ENCODE results near the gene PRPF38B. TPM values are rescaled to one million over a fixed set of nuclear protein-coding genes. Genes with fewer than 3 reads are reported as not detected.
"Not testable (repeated sequence)": the region's sequence is repeated elsewhere in the genome, so short reads cannot be mapped to it uniquely, and the experiment has no call there.

PRPF38B gene
- polyA plus RNA-seq, 1 experiment, result 13.3 TPM

DNA sequence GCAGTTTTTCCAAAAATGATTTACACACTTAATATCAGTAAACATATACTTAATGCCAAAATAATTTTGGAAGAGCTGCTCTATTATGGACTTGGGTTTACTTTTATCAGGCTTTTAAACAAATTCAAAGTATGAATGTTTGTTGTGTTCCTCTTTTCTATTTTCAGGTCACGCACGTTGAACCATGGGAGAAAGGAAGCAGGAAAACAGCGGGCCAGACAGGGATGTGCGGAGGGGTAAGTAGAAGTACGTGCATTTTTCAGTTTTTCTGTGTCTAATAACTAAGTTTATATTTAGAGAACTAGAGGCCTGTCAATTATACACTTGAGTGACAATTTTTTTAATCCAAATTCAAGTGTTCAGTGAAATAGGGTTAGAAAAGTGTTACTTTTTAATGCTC, 3.4 kb downstream of the PRPF38B start:
- no peak for DNase-seq (ENCODE audit: low read depth)
- TF ChIP-seq, protein P1, sequence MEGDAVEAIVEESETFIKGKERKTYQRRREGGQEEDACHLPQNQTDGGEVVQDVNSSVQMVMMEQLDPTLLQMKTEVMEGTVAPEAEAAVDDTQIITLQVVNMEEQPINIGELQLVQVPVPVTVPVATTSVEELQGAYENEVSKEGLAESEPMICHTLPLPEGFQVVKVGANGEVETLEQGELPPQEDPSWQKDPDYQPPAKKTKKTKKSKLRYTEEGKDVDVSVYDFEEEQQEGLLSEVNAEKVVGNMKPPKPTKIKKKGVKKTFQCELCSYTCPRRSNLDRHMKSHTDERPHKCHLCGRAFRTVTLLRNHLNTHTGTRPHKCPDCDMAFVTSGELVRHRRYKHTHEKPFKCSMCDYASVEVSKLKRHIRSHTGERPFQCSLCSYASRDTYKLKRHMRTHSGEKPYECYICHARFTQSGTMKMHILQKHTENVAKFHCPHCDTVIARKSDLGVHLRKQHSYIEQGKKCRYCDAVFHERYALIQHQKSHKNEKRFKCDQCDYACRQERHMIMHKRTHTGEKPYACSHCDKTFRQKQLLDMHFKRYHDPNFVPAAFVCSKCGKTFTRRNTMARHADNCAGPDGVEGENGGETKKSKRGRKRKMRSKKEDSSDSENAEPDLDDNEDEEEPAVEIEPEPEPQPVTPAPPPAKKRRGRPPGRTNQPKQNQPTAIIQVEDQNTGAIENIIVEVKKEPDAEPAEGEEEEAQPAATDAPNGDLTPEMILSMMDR (IDR thresholded peaks at IDR 0.05; ENCODE audit: insufficient read depth, low read depth, low read length), result no peak
- CTCF ChIA-PET, result no interaction called here
- Histone ChIP-seq H3K4me3 (ENCODE audit: low read depth, low read length) (no peak overlapping the region), H3K27me3 (ENCODE audit: control insufficient read depth, insufficient read depth, low read length) (no peaks in the 10 kb centered on the region), H3K36me3 (ENCODE audit: control insufficient read depth, insufficient read depth, low read length) (peaks cover 12% of the 10 kb centered on the region)
- POLR2A ChIA-PET, result no interaction called here

DNA sequence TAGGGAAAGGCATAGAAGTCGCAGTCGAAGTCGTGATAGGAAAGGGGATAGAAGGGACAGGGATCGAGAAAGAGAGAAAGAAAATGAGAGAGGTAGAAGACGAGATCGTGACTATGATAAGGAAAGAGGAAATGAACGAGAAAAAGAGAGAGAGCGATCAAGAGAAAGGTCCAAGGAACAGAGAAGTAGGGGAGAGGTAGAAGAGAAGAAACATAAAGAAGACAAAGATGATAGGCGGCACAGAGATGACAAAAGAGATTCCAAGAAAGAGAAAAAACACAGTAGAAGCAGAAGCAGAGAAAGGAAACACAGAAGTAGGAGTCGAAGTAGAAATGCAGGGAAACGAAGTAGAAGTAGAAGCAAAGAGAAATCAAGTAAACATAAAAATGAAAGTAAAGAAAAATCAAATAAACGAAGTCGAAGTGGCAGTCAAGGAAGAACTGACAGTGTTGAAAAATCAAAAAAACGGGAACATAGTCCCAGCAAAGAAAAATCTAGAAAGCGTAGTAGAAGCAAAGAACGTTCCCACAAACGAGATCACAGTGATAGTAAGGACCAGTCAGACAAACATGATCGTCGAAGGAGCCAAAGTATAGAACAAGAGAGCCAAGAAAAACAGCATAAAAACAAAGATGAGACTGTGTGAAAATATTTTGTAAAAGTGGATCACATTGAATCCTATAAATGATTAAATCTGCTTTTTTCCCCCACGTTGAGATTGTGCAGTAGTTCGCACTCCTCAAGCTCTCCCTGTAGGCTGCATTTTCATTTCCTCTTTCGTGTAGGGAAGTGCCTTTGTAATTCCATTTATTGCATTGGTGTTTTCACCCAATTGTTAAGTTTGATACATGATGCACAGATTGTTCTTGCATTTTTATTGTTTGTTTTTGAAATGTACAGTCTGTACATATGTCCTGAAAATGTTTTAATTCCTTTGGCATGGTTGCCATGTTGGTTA, 7.5 kb downstream of the PRPF38B start:
- Histone ChIP-seq H3K27me3 (ENCODE audit: control insufficient read depth, insufficient read depth, low read length) (no peaks in the 10 kb centered on the region), H3K36me3 (ENCODE audit: control insufficient read depth, insufficient read depth, low read length) (peaks cover 12% of the 10 kb centered on the region), H3K4me3 (ENCODE audit: low read depth, low read length) (no peak overlapping the region)
- POLR2A ChIA-PET, result no interaction called here
- no peak for DNase-seq (ENCODE audit: low read depth)
- CTCF ChIA-PET, result no interaction called here
- TF ChIP-seq, protein P1 (IDR thresholded peaks at IDR 0.05; ENCODE audit: insufficient read depth, low read depth, low read length), result no peak

GRCh38 chr1:108701176-108701849, 9.2 kb downstream of the PRPF38B start:
- peaks cover 12% of the 10 kb centered on the region for H3K36me3 ChIP-seq (ENCODE audit: control insufficient read depth, insufficient read depth, low read length)
- DNase-seq (ENCODE audit: low read depth), result no peak
- ChIA-PET POLR2A (no interaction called here), CTCF (no interaction called here)
- no peak overlapping the region for H3K4me3 ChIP-seq (ENCODE audit: low read depth, low read length)
- no peaks in the 10 kb centered on the region for H3K27me3 ChIP-seq (ENCODE audit: control insufficient read depth, insufficient read depth, low read length)
- TF ChIP-seq, protein P1 (IDR thresholded peaks at IDR 0.05; ENCODE audit: insufficient read depth, low read depth, low read length), result no peak

DNA sequence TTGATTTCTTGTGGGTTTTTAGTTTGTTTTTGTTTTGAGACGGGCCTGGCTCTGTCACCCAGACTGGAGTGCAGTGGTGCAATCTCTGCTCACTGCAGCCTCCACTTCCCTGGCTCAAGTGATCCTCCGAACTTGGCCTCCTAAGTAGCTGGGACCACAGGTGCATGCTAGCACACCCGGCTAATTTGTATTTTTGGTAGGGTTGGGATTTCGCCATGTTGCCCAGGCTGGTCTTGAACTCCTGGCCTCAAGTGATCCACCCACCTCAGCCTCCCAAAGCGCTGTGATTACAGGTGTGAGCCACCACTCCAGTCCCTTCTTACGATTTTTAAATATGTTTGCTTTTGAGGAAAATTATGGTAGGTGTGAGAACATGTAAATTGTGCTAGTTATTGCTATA, 10.0 kb downstream of the PRPF38B start:
- CTCF ChIA-PET, result interaction anchor here (1.3 kb wide), 1 partner anchor 9 kb away, joined by 3 read pairs; no protein-coding TSS in a partner anchor
- POLR2A ChIA-PET, result not testable (repeated sequence)

DNA sequence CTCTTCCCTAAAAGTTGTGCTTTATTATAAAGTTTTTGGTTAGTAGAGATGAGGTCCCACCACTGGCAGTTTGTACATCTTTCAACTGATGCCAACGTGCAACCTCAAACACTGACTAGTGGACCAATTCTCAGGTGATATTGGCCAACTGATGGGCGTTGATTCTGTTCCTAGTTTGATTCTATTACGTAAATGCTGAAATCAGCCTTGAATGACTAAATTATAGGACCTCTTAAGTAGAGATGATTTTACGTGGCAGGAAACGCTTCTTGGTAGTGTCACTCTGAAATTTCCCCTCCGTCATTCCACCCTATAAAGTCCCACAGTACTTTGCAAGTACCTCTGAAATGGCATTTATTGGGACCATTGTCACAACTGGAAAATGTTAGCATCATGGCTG, 11.8 kb downstream of the PRPF38B start:
- ChIA-PET CTCF (interaction anchor here (1.5 to 2.2 kb wide), 2 partner anchors 10 to 14 kb away, joined by 6 to 9 read pairs; no protein-coding TSS in a partner anchor), POLR2A (interaction anchor here (0.6 kb wide), 1 partner anchor 17 kb away, joined by 3 read pairs; no protein-coding TSS in a partner anchor)
- TF ChIP-seq, protein P1 (IDR thresholded peaks at IDR 0.05; ENCODE audit: insufficient read depth, low read depth, low read length), result no peak
- Histone ChIP-seq H3K36me3 (ENCODE audit: control insufficient read depth, insufficient read depth, low read length) (peaks cover 3% of the 10 kb centered on the region), H3K4me3 (ENCODE audit: low read depth, low read length) (no peak overlapping the region), H3K27me3 (ENCODE audit: control insufficient read depth, insufficient read depth, low read length) (no peaks in the 10 kb centered on the region)
- no peak for DNase-seq (ENCODE audit: low read depth)

More for the DNA sequence above, 10.0 kb downstream of the PRPF38B start:
- not testable (repeated sequence) for H3K4me3 ChIP-seq (ENCODE audit: low read depth, low read length); H3K36me3 ChIP-seq (ENCODE audit: control insufficient read depth, insufficient read depth, low read length); H3K27me3 ChIP-seq (ENCODE audit: control insufficient read depth, insufficient read depth, low read length); DNase-seq (ENCODE audit: low read depth)
